DMS 273 (cell line): ENCODE measurements around the gene ATOSA.
A peak's percentile ranks its signal among the peaks of the same experiment; 100 is the strongest.

ENCODE experiments used
- DNase-seq: peaks from one replicate; lab custom pipeline; 2025; ENCODE audit not compliant: unreplicated experiment; lab: John Stamatoyannopoulos, UW

Gene ATOSA

GRCh38 chr15:52682781-52683180 is 3.6 kb upstream of the ATOSA start:
- DNase-seq, result no peak

- no peak for DNase-seq
These were observed 3.0 kb upstream of the ATOSA start for GRCh38 chr15:52682200-52682599.

- no peak for DNase-seq
These were observed 2.3 kb upstream of the ATOSA start for GRCh38 chr15:52681441-52681840.

GRCh38 chr15:52680761-52681160 is 1.6 kb upstream of the ATOSA start:
- no peak for DNase-seq

- peak; percentile 46 for DNase-seq
These were observed 828 bp upstream of the ATOSA start for GRCh38 chr15:52680041-52680391.

GRCh38 chr15:52678468-52679231 is 538 bp downstream of the ATOSA start:
- DNase-seq, result peak; percentile 85

- DNase-seq, result peak; percentile 83
These were observed 1.4 kb downstream of the ATOSA start for GRCh38 chr15:52677593-52678467.

GRCh38 chr15:52674831-52675230 is 4.4 kb downstream of the ATOSA start:
- DNase-seq, result no peak

- DNase-seq, result no peak
These were observed 5.5 kb downstream of the ATOSA start for GRCh38 chr15:52673734-52674133.

GRCh38 chr15:52673312-52673711 is 5.9 kb downstream of the ATOSA start:
- DNase-seq, result no peak

- no peak for DNase-seq
These were observed 6.5 kb downstream of the ATOSA start for GRCh38 chr15:52672661-52673060.

GRCh38 chr15:52670087-52670486 is 9.1 kb downstream of the ATOSA start:
- peak; percentile 30 for DNase-seq

GRCh38 chr15:52668133-52668532 is 11.1 kb downstream of the ATOSA start:
- no peak for DNase-seq

- DNase-seq, result no peak
These were observed 11.6 kb downstream of the ATOSA start for GRCh38 chr15:52667597-52667996.

- DNase-seq, result no peak
These were observed 15.5 kb downstream of the ATOSA start for GRCh38 chr15:52663536-52664294.

GRCh38 chr15:52661909-52662308 is 17.3 kb downstream of the ATOSA start:
- no peak for DNase-seq

GRCh38 chr15:52660192-52660591 is 19.0 kb downstream of the ATOSA start:
- DNase-seq, result no peak

GRCh38 chr15:52658955-52659354 is 20.2 kb downstream of the ATOSA start:
- no peak for DNase-seq

- DNase-seq, result no peak
These were observed 21.9 kb downstream of the ATOSA start for GRCh38 chr15:52657338-52657737.

GRCh38 chr15:52656412-52656811 is 22.8 kb downstream of the ATOSA start:
- no peak for DNase-seq

GRCh38 chr15:52653431-52653964 is 25.7 kb downstream of the ATOSA start:
- DNase-seq, result peak; percentile 36
